PC-9 (cell line): ENCODE measurements around the gene FAM180B.

Experiments used
- EZH2 ChIP-seq: fragments of 200-600 bp; sonication (generic); IDR thresholded peaks from 2 replicates; pipeline ENCODE4 v1.8.0; 2017; ENCODE audit warnings: antibody characterized with exemption, low read depth
- TF ChIP-seq, protein P1 (sequence below): fragments of 200-600 bp; sonication (generic); conservative IDR thresholded peaks from 2 replicates; pipeline ENCODE4 v1.6.1; 2017; ENCODE audit warnings: mixed run types, antibody characterized with exemption, mild to moderate bottlenecking, moderate library complexity

GRCh38 chr11:47593492-47593933 is 7.0 kb downstream of the FAM180B start:
- TF ChIP-seq, protein P1, sequence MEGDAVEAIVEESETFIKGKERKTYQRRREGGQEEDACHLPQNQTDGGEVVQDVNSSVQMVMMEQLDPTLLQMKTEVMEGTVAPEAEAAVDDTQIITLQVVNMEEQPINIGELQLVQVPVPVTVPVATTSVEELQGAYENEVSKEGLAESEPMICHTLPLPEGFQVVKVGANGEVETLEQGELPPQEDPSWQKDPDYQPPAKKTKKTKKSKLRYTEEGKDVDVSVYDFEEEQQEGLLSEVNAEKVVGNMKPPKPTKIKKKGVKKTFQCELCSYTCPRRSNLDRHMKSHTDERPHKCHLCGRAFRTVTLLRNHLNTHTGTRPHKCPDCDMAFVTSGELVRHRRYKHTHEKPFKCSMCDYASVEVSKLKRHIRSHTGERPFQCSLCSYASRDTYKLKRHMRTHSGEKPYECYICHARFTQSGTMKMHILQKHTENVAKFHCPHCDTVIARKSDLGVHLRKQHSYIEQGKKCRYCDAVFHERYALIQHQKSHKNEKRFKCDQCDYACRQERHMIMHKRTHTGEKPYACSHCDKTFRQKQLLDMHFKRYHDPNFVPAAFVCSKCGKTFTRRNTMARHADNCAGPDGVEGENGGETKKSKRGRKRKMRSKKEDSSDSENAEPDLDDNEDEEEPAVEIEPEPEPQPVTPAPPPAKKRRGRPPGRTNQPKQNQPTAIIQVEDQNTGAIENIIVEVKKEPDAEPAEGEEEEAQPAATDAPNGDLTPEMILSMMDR: no peak
- no peak for TF ChIP-seq EZH2
